IMR-90 (cell line): ENCODE results near the gene KCNK5. TPM values are rescaled to one million over a fixed set of nuclear protein-coding genes. Genes with fewer than 3 reads are reported as not detected.

Experiments
- ATAC-seq: fragments of 200-7000 bp; cut with Tn5 transposase; 2 replicates; pipeline ENCODE4 v1.9.1; 2020; ENCODE audit warnings: low read depth, mild to moderate bottlenecking, moderate library complexity
- BruUV-seq: library from RNA; stranded (reverse); fragments of 400-500 nt; replicated peaks from 2 replicates; lab custom pipeline; 2021; lab: Mats Ljungman, UMichigan
- CTCF ChIA-PET: fragments of 300-600 bp; formaldehyde crosslinking; extraction: SDS; loops from one replicate; lab custom pipeline; 2021; ENCODE audit warnings: antibody characterized with exemption; lab: Yijun Ruan, JAX
- POLR2A ChIA-PET: fragments of 300-600 bp; sonication (Branson Sonifier 250); formaldehyde crosslinking; loops from one replicate; lab custom pipeline; 2022; ENCODE audit warnings: antibody characterized with exemption; ENCODE audit not compliant: unreplicated experiment; lab: Charles Lee
- DNase-seq: peaks from one replicate; pipeline ENCODE4 v3.0.0; 2013
- H2AFZ ChIP-seq: replicated peaks from 2 replicates; pipeline ENCODE3; 2013; ENCODE audit warnings: low read length, mild to moderate bottlenecking; ENCODE audit not compliant: poor library complexity
- H2AK5ac ChIP-seq: 2 replicates; pipeline ENCODE4 v1.6.1; 2013; ENCODE audit warnings: low read depth, low read length, inconsistent platforms
- H2AK9ac ChIP-seq: replicated peaks from 2 replicates; pipeline ENCODE3; 2013; ENCODE audit warnings: mild to moderate bottlenecking, low read depth, low read length, moderate library complexity; ENCODE audit not compliant: poor library complexity
- H2BK120ac ChIP-seq: 2 replicates; pipeline ENCODE4 v1.6.1; 2013; ENCODE audit warnings: low read depth, low read length, inconsistent platforms
- H2BK15ac ChIP-seq: 3 replicates; pipeline ENCODE4 v1.6.1; 2013; ENCODE audit warnings: low read depth, low read length, inconsistent platforms
- H2BK20ac ChIP-seq: 2 replicates; pipeline ENCODE4 v1.6.1; 2013; ENCODE audit warnings: low read depth, mild to moderate bottlenecking, inconsistent platforms, low read length, moderate library complexity
- H2BK5ac ChIP-seq: 2 replicates; pipeline ENCODE4 v1.6.1; 2013; ENCODE audit warnings: mild to moderate bottlenecking, low read depth, low read length, inconsistent platforms; ENCODE audit not compliant: poor library complexity, severe bottlenecking
- H3K14ac ChIP-seq: replicated peaks from 2 replicates; pipeline ENCODE4 v1.6.1; 2013; ENCODE audit warnings: low read depth, low read length, inconsistent platforms
- H3K18ac ChIP-seq: 2 replicates; pipeline ENCODE4 v1.6.1; 2013; ENCODE audit warnings: low read depth, low read length, control low read depth
- H3K23ac ChIP-seq: 2 replicates; pipeline ENCODE4 v1.6.1; 2013; ENCODE audit warnings: low read depth, low read length, inconsistent platforms
- H3K27ac ChIP-seq: 2 replicates; pipeline ENCODE4 v1.5.1; 2013; ENCODE audit warnings: mild to moderate bottlenecking, control low read depth, low read length; ENCODE audit not compliant: insufficient read depth
- H3K27me3 ChIP-seq: 2 replicates; pipeline ENCODE4 v1.6.1; 2013; ENCODE audit warnings: low read length; ENCODE audit not compliant: control insufficient read depth, insufficient read depth
- H3K36me3 ChIP-seq: 2 replicates; pipeline ENCODE4 v1.6.1; 2013; ENCODE audit warnings: low read length, mixed read lengths; ENCODE audit not compliant: control insufficient read depth, insufficient read depth
- H3K4ac ChIP-seq: 2 replicates; pipeline ENCODE4 v1.6.1; 2013; ENCODE audit warnings: low read depth, low read length, inconsistent platforms
- H3K4me1 ChIP-seq: 2 replicates; pipeline ENCODE4 v1.6.1; 2013; ENCODE audit warnings: low read length, mixed read lengths; ENCODE audit not compliant: control insufficient read depth, insufficient read depth
- H3K4me2 ChIP-seq: 2 replicates; pipeline ENCODE4 v1.6.1; 2013; ENCODE audit warnings: low read depth, mild to moderate bottlenecking, control low read depth, low read length, moderate library complexity
- H3K4me3 ChIP-seq: 2 replicates; pipeline ENCODE4 v1.5.1; 2013; ENCODE audit warnings: low read depth, mild to moderate bottlenecking, control low read depth, low read length, moderate library complexity; ENCODE audit not compliant: insufficient read depth
- H3K56ac ChIP-seq: 2 replicates; pipeline ENCODE4 v1.6.1; 2013; ENCODE audit warnings: low read length, inconsistent platforms; ENCODE audit not compliant: insufficient read depth; ENCODE audit errors: extremely low read depth
- H3K79me1 ChIP-seq, 2 experiments: 2 replicates each; pipeline ENCODE4 v1.6.1; 2013; ENCODE audit warnings: low read length in 2 of 2, inconsistent platforms in 1 of 2, low read depth in 1 of 2
- H3K9ac ChIP-seq: 2 replicates; pipeline ENCODE4 v1.6.1; 2013; ENCODE audit warnings: low read depth, low read length, control low read depth
- H3K9me1 ChIP-seq: 2 replicates; pipeline ENCODE4 v1.6.1; 2013; ENCODE audit warnings: low read length, inconsistent platforms; ENCODE audit not compliant: insufficient read depth
- H3K9me3 ChIP-seq: 2 replicates; pipeline ENCODE4 v1.6.1; 2013; ENCODE audit warnings: low read length; ENCODE audit not compliant: control insufficient read depth, insufficient read depth
- H4K20me1 ChIP-seq: 2 replicates; pipeline ENCODE4 v1.6.1; 2013; ENCODE audit warnings: low read length, inconsistent platforms; ENCODE audit not compliant: insufficient read depth
- H4K5ac ChIP-seq: 2 replicates; pipeline ENCODE4 v1.6.1; 2013; ENCODE audit warnings: mild to moderate bottlenecking, low read depth, low read length, control low read depth
- H4K8ac ChIP-seq, 2 experiments: 2 replicates each; pipeline ENCODE4 v1.6.1; 2013; ENCODE audit warnings: low read depth in 2 of 2, low read length in 2 of 2, control low read depth in 1 of 2, inconsistent platforms in 1 of 2
- H4K91ac ChIP-seq: 2 replicates; pipeline ENCODE4 v1.6.1; 2013; ENCODE audit warnings: low read depth, low read length, inconsistent platforms; ENCODE audit not compliant: insufficient read depth
- BHLHE40 ChIP-seq: fragments of 150-350 bp; IDR thresholded peaks from 2 replicates; pipeline ENCODE4 v1.6.1; 2016; ENCODE audit warnings: mild to moderate bottlenecking, low read depth, low read length
- CEBPB ChIP-seq: IDR thresholded peaks from 2 replicates; pipeline ENCODE4 v1.6.1; 2012; ENCODE audit warnings: low read depth, low read length, improper control_type of control experiment
- CHD1 ChIP-seq: IDR thresholded peaks from 2 replicates; pipeline ENCODE4 v1.6.1; 2012; ENCODE audit warnings: low read depth, low read length, improper control_type of control experiment
- FOS ChIP-seq: fragments of 150-350 bp; IDR thresholded peaks from 2 replicates; pipeline ENCODE4 v1.6.1; 2016; ENCODE audit warnings: low read depth, low read length
- MAFK ChIP-seq: IDR thresholded peaks from 2 replicates; pipeline ENCODE4 v1.6.1; 2012; ENCODE audit warnings: low read depth, low read length, improper control_type of control experiment
- MAZ ChIP-seq: IDR thresholded peaks from 2 replicates; pipeline ENCODE4 v1.6.1; 2012; ENCODE audit warnings: low read depth, mild to moderate bottlenecking, low read length, improper control_type of control experiment, moderate library complexity, borderline replicate concordance
- MXI1 ChIP-seq: IDR thresholded peaks from 2 replicates; pipeline ENCODE4 v1.6.1; 2012; ENCODE audit warnings: low read depth, mild to moderate bottlenecking, low read length, moderate library complexity, borderline replicate concordance
- NFE2L2 ChIP-seq: fragments of 150-350 bp; IDR thresholded peaks from 2 replicates; pipeline ENCODE4 v1.6.1; 2016; ENCODE audit warnings: low read depth, mild to moderate bottlenecking, low read length
- POLR2A ChIP-seq: IDR thresholded peaks from 2 replicates; pipeline ENCODE4 v1.6.1; 2012; ENCODE audit warnings: mild to moderate bottlenecking, low read depth, low read length
- RAD21 ChIP-seq: IDR thresholded peaks from 2 replicates; pipeline ENCODE4 v1.6.1; 2012; ENCODE audit warnings: low read length, improper control_type of control experiment
- RCOR1 ChIP-seq: IDR thresholded peaks from 2 replicates; pipeline ENCODE4 v1.6.1; 2012; ENCODE audit warnings: mild to moderate bottlenecking, low read length, improper control_type of control experiment; ENCODE audit not compliant: insufficient replicate concordance
- RFX5 ChIP-seq: IDR thresholded peaks from 2 replicates; pipeline ENCODE4 v1.8.0; 2012; ENCODE audit warnings: low read depth, mild to moderate bottlenecking, low read length, moderate library complexity
- SMC3 ChIP-seq: fragments of 150-350 bp; IDR thresholded peaks from 2 replicates; pipeline ENCODE4 v1.6.1; 2016; ENCODE audit warnings: low read depth, mild to moderate bottlenecking, antibody characterized with exemption, low read length, moderate library complexity
- USF2 ChIP-seq: fragments of 150-350 bp; IDR thresholded peaks from 2 replicates; pipeline ENCODE4 v1.6.1; 2017; ENCODE audit warnings: mild to moderate bottlenecking, antibody characterized with exemption, low read length, low read depth
- WGBS, 2 experiments: methylation state at CpG; one replicate each; pipeline versions ENCODE4 v1.1.5 to v1.1.7; 2013; ENCODE audit warnings: missing lambda C conversion rate in 2 of 2; ENCODE audit not compliant: insufficient read length in 1 of 2; ENCODE audit errors: extremely low coverage in 2 of 2; 5-methylcytosine and 5-hydroxymethylcytosine counted together
- dilution Hi-C: fragments of 300-500 bp; cut with HindIII; formaldehyde crosslinking; loops from one replicate; pipeline ENCODE4 v1.14.3; 2018; ENCODE audit warnings: low sequenced_read_pairs; ENCODE audit not compliant: unreplicated experiment
- in situ Hi-C: fragments of 300-500 bp; cut with MboI; formaldehyde crosslinking; loops from 3 replicates; pipeline ENCODE4 v1.14.3; 2019; ENCODE audit warnings: low sequenced_read_pairs, inconsistent platforms, mixed read lengths
- intact Hi-C: fragments of 100-400 bp; cut with micrococcal nuclease; formaldehyde crosslinking; loops from 2 replicates; pipeline ENCODE4 v1.10.0; 2022
- polyA plus RNA-seq, 3 experiments: library from polyadenylated mRNA; depleted of rRNA; stranded (reverse); fragments of >200 nt; gene quantifications; 2 replicates each; pipeline ENCODE4 v1.2.3, GENCODE V29; 2012; ENCODE audit warnings: low replicate concordance in 1 of 3
- total RNA-seq: library from RNA; depleted of rRNA; stranded (reverse); fragments of >200 nt; gene quantifications from 2 replicates; pipeline ENCODE4 v1.2.3, GENCODE V29; 2012
- TF ChIP-seq, protein P1 (sequence below): fragments of 150-350 bp; IDR thresholded peaks from 2 replicates; pipeline ENCODE4 v1.6.1; 2016; ENCODE audit warnings: low read depth, mild to moderate bottlenecking, low read length, moderate library complexity, borderline replicate concordance
- TF ChIP-seq, protein P2 (sequence below): conservative IDR thresholded peaks from 2 replicates; pipeline ENCODE4 v1.5.1; 2012; ENCODE audit warnings: mild to moderate bottlenecking, low read depth, low read length, improper control_type of control experiment

KCNK5 gene
- total and polyA plus RNA-seq, 2 of the 4 experiments (the other 2 are of a cell fraction) = not detected

DNA sequence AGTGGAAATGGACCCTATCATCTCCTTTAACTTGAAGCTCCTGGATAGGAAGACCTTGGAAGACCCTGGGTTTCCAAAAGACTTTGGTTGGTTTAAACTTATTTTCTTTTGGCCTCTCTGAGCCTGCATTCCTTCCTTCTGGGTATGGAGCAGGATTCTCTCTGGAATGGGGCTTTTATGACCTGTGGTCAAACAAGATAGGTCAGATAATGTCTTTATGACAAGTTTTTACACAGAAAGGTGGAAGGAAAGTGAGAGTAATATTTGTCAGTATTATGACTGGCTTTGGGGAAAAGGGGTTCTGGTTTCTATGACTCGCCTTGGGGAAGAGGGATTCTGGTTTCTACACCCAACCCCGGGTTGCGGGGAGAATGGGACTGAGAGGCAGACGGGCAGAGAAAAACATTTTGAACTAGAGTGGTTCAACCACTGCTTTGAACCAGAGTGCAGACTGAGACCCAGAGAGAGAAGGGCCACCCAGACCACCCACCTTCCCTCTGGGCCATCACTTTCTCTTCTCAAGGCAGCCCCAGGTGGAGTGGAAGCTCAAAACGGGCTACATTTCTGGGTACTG lies 37.6 kb upstream of the KCNK5 start:
- H3K9me1 ChIP-seq = no peaks in the 10 kb centered on the region
- no peaks in the 10 kb centered on the region for H3K9me3 ChIP-seq
- POLR2A ChIA-PET = no interaction called here
- no peak overlapping the region for H3K18ac ChIP-seq
- no peak overlapping the region for H3K4ac ChIP-seq
- no peak overlapping the region for H3K4me3 ChIP-seq
- H2AK5ac ChIP-seq = no peak overlapping the region
- CTCF ChIA-PET = no interaction called here
- no peaks in the 10 kb centered on the region for H3K36me3 ChIP-seq
- no peak overlapping the region for H2BK15ac ChIP-seq
- H3K27me3 ChIP-seq = no peaks in the 10 kb centered on the region
- DNase-seq (no peak), ATAC-seq (no peak)
- no peak for TF ChIP-seq SMC3
- no peak for TF ChIP-seq RFX5
- TF ChIP-seq BHLHE40 = no peak
- TF ChIP-seq RCOR1 = no peak
- TF ChIP-seq NFE2L2 = no peak
- TF ChIP-seq, protein P1, sequence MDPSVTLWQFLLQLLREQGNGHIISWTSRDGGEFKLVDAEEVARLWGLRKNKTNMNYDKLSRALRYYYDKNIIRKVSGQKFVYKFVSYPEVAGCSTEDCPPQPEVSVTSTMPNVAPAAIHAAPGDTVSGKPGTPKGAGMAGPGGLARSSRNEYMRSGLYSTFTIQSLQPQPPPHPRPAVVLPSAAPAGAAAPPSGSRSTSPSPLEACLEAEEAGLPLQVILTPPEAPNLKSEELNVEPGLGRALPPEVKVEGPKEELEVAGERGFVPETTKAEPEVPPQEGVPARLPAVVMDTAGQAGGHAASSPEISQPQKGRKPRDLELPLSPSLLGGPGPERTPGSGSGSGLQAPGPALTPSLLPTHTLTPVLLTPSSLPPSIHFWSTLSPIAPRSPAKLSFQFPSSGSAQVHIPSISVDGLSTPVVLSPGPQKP = no peak
- TF ChIP-seq MAZ = no peak
- TF ChIP-seq MXI1 = no peak
- no peak for TF ChIP-seq CEBPB
- TF ChIP-seq USF2 = no peak
- no peak for TF ChIP-seq CHD1
- no peak for TF ChIP-seq RAD21
- no peak for TF ChIP-seq FOS
- TF ChIP-seq, protein P2, sequence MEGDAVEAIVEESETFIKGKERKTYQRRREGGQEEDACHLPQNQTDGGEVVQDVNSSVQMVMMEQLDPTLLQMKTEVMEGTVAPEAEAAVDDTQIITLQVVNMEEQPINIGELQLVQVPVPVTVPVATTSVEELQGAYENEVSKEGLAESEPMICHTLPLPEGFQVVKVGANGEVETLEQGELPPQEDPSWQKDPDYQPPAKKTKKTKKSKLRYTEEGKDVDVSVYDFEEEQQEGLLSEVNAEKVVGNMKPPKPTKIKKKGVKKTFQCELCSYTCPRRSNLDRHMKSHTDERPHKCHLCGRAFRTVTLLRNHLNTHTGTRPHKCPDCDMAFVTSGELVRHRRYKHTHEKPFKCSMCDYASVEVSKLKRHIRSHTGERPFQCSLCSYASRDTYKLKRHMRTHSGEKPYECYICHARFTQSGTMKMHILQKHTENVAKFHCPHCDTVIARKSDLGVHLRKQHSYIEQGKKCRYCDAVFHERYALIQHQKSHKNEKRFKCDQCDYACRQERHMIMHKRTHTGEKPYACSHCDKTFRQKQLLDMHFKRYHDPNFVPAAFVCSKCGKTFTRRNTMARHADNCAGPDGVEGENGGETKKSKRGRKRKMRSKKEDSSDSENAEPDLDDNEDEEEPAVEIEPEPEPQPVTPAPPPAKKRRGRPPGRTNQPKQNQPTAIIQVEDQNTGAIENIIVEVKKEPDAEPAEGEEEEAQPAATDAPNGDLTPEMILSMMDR = no peak
- TF ChIP-seq MAFK = no peak
- no peak for TF ChIP-seq POLR2A
- in situ Hi-C loops = no loop called here
- H4K20me1 ChIP-seq = no peaks in the 10 kb centered on the region
- no peak overlapping the region for H4K8ac ChIP-seq
- no TSS peak for BruUV-seq
- no peak overlapping the region for H3K9ac ChIP-seq
- H2BK20ac ChIP-seq = no peak overlapping the region
- no peak overlapping the region for H3K56ac ChIP-seq
- no peak overlapping the region for H2AK9ac ChIP-seq
- dilution Hi-C loops = no loop called here
- H3K4me2 ChIP-seq = no peak overlapping the region
- H2AFZ ChIP-seq = no peak overlapping the region
- no peak overlapping the region for H2BK120ac ChIP-seq
- WGBS, 2 experiments = 65% methylated on average over 2 of the region's 5 CpGs; no CpG with 5 or more reads in 1 of the 2 experiments
- no peak overlapping the region for H2BK5ac ChIP-seq
- no peaks in the 10 kb centered on the region for H3K4me1 ChIP-seq
- no peak overlapping the region for H3K14ac ChIP-seq
- H4K5ac ChIP-seq = no peak overlapping the region
- intact Hi-C loops = no loop called here
- no peaks in the 10 kb centered on the region for H3K79me1 ChIP-seq
- H3K27ac ChIP-seq = no peak overlapping the region
- no peak overlapping the region for H4K91ac ChIP-seq
- H3K23ac ChIP-seq = no peak overlapping the region
